HG02943 (cell line): ENCODE results near the gene CYP27A1.
"Not testable (repeated sequence)": the region's sequence is repeated elsewhere in the genome, so short reads cannot be mapped to it uniquely, and the experiment has no call there.

Experiments used
- ATAC-seq: cut with Tn5 transposase; IDR thresholded peaks from one replicate; pipeline ENCODE4 v1.9.1; 2021; ENCODE audit warnings: mild to moderate bottlenecking, low read depth, moderate library complexity; ENCODE audit not compliant: unreplicated experiment

Gene CYP27A1

DNA sequence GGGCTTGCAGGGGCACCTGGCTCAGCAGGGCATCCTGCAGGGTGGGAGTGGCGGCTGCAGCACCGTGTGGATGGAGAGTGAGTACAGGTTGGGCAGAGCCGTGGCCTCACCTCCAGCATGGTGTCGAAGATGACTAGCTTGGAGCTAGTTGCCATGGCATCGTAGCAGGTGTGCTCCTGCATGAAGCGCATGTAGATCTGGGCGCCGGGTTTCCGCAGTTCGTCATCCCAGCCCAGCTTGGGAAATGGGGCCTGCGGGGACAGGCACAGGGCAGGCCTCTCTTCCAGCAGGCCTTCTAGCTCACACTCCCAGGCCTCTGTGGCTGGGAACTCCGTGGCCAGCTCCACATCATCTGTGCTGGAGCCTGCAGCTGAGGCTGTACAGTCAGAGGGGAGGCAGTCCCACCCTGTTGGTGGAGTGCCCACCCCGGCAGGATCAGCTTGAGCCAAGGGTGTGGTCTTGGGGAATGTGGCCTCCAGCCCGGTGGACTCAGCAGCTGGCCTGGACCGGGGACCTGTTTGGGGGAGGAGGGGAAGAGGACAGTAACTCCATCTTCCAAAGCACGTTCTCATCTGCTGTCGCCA lies 48.0 kb downstream of the CYP27A1 start:
- ATAC-seq, result no peak

DNA sequence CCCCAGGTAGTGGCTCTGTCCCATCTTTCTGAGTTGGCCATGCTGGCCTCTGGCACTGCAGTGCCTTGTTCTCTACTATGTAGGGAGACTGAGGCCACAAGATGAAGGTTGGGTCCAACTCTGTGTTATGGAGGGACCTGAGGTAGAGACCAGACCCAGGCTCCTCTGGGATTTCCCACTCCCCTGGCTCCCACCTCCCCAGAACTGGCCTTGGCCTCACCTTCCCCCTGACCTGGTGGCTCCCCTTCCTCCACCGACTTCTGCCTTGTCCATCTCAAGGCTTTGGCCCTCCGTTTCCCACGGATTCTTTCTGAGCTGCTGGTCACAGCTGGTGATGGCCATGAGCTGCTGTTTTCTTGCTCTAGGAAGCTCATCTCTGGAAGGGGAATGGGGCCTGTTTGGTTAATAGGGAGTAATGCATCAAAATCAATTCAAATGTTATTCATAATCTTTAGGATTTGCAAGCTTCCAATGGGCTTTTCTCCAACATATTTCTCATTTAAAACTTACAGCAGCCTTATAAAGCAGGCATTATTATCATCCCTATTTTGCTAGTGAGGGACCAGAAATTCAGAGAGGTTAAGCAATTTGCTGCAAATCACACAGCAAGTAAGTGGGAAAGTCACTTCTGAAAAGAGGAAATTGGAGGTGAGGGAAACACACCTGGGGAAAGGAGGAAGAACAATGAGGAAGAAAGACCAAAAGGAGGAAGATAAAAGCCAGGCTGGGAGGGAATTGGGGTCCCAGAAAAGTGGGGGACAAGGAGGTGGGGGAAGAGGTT lies 48.8 kb downstream of the CYP27A1 start:
- ATAC-seq, result no peak

DNA sequence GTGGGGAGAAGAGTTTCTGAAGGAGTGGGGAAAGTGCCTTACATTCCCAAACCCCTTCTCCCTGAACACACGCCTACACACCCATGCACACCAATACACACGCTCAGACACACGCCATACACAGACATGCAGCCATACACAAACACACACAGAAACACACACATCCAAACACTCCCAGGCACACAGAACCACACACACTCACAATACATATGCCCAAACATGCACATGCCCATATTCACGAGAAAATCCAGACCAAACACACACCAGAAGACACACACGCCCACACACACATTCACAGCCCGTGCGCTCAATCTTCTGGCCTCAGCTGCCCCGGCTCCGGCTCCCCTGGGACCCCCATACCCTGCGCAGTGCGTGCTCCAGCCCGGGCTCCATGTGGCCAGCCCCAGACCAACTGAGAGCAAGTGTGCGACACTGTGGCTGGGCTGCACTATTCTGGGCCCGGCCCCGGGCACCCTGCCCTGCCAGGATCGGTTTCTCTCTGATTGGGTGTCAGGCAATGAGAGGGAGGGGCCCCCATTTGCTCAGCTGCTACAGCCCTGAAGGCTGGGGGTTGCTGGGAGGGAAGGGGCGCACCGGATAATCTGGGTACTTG lies 49.5 kb downstream of the CYP27A1 start, which contains the start of gene PRKAG3:
PRKAG3 (minus strand) TSS at position 426 of the 613 bp plus-strand sequence.
- no peak for ATAC-seq

DNA sequence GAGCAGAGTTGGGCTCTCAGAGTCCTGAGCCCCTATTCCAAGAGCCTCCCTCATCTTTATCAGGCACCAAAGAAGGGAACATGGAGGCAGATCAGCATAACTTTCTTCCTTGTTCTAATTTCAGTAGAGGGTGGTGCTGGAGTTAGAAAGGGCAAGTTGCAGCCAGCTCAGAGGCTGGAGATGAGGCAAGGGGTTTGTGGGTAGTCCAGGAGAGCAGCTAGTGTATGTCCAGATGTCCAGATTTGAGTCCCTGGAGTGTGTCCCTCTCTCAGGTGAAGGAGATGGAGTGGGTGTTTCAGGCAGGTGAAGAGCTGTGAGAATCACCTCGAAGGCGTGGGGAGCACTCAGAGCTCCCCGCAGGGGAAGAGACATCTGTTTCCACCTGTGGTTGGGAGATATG lies 50.1 kb downstream of the CYP27A1 start:
- no peak for ATAC-seq

DNA sequence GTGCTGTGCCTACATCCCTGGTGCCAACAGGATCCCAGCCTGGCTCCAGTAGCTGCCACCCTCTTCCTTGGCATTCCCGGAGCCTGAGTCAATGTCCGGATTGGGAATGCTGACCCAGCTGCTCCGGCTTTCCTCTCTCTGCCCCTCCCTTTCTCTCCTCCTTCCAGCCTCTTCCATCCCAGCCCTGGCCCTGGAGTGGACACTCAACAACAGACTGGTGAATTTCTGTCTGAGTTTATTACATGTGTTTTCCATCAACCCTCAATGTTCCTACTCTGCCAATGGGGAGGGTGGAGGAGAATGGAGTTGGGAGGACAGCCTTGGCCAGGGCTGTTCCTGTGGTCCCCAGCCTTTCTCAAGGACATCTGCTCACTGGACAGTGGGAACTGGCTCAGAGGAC lies 50.6 kb downstream of the CYP27A1 start:
- ATAC-seq, result no peak

DNA sequence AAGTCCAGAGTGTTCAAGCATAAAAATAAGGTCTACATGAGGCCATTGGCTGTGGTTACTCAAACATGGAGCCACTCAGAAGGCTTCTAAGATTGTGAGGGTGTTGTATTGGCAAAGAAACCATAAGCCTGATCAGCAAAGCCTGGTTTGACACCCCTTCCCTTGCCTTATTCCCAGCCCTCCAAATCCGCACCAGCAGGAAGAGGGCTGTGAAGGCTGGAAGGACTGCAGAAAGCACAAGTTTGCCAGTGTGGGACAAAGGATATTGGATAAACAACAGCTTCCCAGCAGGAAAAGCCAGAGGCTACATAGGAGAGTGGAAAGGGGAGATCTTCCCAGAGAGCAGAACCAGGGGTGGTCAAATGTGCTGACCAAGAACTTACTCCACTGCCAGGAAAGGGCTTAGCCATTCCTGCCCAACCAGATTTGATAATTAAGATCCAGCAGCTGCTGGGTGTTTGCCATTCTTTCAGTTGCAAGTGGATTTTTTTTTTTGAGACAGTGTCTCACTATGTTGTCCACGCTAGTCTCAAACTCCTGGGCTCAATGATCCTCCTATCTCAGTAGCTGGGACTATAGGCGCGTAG lies 51.2 kb downstream of the CYP27A1 start:
- no peak for ATAC-seq

DNA sequence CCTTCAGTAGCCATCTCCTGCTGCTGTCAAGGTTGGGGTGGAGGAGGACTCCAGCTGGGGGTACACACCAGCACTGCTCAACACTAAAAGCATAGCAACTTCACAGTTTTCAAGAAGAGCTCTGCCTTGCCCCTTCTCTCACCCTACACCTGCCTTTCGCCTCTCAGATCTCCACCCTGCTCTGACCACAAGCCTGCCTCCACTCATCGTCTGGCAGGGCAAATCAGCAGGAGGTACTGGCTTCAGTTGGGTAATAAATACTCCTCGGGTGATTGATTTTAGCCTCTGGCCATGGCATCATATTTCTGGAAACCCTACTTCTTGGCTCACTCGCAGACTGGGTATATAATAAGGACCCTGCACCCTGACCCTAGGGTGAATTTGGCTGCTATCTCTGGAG lies 52.7 kb downstream of the CYP27A1 start:
- no peak for ATAC-seq

DNA sequence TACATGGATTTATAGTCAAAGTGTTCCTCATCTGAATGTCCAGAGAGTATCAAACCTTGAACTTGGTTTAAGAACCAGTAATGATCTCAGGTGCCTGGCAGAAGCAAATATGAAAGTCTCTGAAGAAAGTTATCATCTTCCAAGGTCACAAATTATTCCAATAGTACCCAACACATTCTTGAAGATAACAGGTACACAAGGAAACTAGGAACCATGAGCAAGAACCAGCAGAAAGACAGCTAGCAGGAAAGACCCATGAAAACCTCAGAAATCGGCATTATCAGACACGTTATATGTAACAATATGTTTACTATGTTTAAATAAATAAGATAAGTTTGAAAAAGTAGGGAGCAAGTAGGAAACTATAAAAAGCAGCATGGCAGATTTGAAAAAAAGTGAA lies 55.5 kb downstream of the CYP27A1 start:
- no peak for ATAC-seq

DNA sequence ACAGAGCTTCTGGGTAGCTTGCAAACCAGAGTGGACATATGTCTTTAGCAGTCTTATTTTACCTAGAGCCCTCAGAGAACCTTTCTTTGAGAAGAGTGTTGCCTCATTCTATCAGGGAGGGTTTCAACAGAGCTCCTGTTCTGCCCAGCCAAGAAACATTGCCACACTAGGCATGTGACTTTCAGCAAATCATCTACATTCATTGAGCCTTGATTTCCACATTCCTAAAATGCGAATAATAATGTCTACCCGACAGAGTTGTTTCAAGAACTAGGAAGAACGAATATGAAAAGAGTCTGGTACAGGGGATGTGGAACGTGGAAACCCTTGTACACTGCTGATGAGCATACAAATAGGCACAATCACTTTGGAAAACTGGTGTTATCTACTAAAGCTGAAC lies 57.5 kb downstream of the CYP27A1 start:
- ATAC-seq, result no peak

DNA sequence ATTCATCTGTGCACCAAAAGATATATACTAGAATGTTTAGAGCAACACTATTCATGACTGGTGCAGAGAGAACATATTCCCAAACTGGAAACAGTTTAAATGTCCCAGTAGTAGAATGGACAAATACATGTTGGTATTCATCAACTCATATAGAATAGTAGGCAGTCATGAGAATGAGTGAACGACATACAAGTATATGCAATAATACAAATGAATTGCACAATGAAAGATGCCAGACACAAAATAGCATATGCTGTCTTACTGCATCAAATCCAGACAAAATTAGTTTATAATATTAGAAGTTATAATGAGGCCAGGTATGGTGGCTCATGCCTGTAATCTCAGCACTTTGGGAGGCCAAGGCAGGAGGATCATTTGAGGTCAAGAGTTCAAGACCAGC lies 57.9 kb downstream of the CYP27A1 start:
- ATAC-seq, result no peak

DNA sequence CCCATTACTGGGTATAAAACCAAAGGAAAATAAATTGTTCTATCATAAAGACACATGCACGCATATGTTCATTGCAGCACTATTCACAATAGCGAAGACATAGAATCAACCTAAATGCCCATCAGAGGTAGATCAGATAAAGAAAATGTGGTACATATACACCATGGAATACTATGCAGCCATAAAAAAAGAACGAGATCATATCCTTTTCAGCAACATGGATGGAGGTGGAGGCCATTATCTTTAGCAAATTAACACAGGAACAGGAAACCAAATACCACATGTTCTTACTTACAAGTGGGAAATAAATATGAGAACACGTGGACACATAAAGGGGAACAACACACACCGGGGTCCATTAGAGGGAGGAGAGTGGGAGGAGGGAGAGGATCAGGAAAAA lies 62.4 kb downstream of the CYP27A1 start:
- not testable (repeated sequence) for ATAC-seq

DNA sequence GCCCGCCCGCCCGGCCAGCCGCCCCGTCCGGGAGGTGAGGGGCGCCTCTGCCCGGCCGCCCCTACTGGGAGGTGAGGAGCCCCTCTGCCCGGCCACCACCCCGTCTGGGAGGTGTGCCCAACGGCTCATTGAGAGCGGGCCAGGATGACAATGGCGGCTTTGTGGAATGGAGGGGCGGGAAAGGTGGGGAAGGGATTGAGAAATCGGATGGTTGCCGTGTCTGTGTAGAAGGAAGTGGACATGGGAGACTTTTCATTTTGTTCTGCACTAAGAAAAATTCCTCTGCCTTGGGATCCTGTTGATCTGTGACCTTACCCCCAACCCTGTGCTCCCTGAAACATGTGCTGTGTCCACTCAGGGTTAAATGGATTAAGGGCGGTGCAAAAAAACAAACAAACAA lies 65.0 kb downstream of the CYP27A1 start:
- ATAC-seq, result not testable (repeated sequence)

DNA sequence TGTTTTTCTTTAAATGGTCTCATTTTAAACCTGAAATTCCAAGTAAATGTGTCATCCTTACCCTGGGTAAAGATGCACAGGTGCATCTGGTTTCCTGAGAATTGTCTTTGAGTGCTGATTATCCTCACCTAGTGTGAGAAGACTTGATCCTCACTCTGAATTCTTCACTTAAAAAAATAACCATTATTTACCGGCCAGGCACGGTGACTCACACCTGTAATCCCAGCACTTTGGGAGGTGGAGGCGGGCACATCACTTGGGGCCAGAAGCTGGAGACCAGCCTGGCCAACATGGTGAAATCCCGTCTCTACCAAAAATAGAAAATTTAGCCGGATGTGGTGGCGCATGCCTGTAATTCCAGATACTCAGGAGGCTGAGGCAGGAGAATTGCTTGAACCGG lies 67.8 kb downstream of the CYP27A1 start:
- ATAC-seq, result no peak

DNA sequence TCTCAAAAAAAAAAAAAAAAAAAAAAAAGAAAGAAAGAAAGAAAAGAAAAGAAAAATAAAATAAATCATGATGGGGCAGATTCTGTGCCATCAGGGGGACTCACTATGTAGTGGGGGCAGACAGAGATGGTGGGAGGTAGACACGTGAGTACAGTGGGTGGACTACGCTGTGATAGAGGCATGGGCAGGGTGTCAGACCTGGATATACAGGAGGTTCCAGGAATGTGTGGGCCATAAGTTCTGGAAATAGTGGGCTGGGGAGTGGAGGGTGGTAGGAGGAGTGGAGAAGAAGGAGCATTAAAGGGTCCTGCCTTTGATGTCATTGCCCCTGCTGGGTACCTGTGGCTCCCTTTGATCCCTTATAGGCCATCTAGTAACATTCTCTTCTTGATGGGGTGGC lies 68.8 kb downstream of the CYP27A1 start:
- ATAC-seq, result no peak

DNA sequence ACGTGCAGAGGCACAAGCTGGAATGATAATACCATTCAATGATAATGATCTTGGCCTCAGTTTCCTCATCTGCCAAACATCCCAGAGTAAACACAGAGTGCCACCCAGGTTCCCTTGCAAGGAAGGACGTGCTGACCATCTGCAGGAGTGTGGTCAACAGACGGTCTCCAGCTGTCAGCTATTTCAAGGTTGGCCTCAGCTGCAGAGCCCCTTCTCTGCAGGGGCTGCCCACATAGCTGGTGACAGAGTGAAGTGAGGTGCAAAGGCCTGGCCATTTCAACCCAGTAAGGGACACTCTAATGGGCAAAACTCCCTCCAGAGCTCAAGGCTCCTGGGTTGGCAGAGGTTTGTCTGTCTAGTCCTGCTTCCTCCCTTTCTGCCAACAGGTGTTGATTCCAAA lies 69.3 kb downstream of the CYP27A1 start:
- no peak for ATAC-seq

DNA sequence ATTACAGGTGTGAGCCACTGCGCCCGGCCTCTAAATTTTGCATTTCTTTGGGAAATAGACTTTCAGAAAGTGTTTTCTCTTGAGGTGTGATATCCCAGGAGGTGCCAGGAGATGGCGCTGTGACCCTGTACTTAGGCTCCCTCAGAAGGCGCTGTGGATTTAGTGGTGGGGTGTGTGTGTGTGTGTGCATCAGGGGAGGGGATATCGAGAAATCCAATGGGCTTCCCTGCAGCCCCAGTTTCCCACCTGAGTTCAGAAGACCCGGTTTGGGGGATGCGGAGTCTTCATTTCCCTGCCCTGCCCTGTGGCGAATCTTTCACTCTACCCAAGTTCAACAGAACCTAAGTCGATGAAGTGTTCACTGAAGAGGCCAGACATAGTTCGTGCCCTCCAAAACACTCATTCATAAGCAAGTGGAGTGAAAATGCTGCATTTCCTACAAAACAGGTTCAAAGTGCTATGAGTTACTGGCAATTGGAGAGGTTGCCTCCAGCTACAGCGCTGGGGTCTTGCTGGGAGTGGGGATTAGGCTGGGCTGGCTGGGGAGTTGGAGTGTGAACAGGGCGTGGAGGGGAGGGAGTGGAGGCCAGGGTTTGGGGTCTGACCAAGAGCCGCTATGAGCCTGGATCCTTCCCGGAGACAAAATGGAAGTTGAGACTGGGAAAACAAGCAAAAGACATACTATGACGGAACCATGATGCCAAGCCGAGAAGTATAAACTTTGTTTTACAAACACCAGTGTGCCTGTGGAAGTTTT lies 71.1 kb downstream of the CYP27A1 start:
- ATAC-seq, result no peak

DNA sequence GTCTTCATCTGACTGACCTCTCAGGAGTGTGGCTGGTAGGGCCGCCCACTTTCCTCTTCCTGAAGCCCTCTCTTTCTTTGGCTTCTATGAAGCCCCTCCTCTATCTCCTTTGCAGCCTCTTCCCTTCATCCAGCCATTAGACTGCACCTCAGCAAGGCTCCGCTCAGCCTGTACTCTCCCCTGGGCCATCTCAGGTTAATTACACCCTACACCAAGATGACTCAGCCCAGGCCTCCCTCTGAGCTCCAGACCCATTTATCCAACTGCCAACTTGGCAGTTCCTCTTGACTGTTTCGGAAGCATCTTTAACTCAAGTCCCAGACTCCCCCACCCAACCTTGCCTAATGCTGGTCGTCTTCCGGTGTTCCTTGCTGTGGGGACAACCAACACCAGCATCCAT lies 71.8 kb downstream of the CYP27A1 start:
- ATAC-seq, result no peak

DNA sequence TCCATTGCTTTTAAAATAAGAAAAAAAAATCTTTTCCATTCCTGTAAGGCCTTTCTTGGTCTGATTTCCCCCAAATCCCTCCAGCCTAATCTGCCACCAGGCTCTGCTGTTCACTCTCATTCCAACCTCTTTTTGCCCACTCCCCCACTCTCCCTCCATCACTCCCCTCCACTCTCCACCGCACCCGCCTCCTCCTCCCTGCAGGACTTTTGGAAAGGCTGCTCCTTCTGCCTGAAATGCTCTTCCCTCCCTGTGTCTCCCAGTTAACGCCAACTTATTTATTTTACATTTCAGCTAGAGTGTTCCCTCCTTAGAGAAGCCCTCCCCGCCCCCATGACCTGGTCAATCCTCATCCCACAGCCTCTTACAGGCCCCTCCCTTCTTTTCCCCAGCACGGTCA lies 72.9 kb downstream of the CYP27A1 start:
- ATAC-seq, result no peak

DNA sequence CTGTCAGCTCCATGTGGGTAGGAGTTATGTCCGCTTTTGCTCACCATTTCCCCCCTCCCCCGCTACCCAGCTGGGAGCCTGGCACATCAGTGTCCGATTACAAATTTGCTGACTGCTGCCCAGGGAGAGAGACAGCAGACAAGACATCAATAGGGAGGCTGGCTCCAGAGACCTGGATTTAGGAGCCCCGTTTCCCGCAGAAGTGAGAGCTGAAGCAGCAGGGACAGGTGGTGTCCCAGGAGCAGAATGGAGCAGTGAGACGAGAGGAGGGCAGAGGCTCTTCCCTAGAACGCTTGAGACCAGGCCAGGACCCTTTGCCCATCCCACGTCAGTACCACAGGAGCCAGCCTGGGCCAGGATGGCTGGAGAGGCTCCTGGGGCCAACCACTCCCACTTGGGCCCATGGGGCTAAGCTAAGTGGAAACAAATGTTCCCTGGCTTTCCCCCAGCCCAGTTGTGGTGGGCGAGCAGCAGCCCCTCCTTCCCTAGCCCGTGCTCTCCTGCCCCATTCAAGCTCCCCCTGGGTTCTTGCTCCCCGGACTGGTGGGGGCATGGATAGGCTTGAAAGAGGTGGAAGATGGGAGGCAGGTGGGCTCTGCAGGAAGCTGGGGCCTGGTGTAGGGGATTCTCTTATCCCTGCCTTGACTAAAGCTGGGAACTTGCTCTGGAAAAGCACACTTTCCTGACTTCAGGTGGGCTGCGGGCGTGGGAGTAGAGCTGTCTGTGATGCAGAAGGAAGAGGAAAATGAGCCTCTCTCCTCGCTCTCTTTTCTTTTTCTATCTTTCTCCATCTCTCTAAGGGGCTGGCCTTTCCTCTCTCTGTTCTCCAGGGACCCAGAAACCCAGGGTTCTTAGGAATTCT lies 73.6 kb downstream of the CYP27A1 start:
- ATAC-seq, result no peak
